SH-SY5Y (cell line): Measurements from ENCODE around the gene RABGEF1.

Source experiments
- GATA2 ChIP-seq: IDR thresholded peaks from 2 replicates; pipeline ENCODE4 v1.6.1; 2011; ENCODE audit warnings: mild to moderate bottlenecking, low read depth, low read length
- GATA3 ChIP-seq: IDR thresholded peaks from 2 replicates; pipeline ENCODE4 v1.6.1; 2011; ENCODE audit warnings: low read depth, mild to moderate bottlenecking, low read length, moderate library complexity

Gene RABGEF1

DNA sequence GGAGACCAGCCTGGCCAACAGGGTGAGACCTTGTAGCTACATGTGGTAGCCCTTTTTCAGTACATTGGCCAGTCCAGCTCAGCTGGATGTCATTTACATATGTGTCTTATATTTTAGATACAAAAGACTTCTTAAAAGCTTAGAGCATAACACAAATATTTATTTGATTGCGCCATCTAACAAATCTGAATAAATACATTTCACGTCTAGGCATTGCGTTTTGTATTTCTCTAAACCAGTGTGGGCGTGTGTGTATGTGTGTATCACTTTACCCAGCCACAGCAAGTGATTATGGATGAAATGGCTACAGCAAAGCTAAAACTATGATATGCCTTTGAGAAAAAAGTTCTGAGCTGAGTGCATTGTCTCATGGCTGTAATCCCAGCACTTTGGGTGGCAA is 14.0 kb downstream of the RABGEF1 start:
- TF ChIP-seq GATA3 = no peak
- no peak for TF ChIP-seq GATA2

- no peak for TF ChIP-seq GATA3
- TF ChIP-seq GATA2 = no peak
These were observed 16.4 kb downstream of the RABGEF1 start for GRCh38 chr7:66756889-66757288.

DNA sequence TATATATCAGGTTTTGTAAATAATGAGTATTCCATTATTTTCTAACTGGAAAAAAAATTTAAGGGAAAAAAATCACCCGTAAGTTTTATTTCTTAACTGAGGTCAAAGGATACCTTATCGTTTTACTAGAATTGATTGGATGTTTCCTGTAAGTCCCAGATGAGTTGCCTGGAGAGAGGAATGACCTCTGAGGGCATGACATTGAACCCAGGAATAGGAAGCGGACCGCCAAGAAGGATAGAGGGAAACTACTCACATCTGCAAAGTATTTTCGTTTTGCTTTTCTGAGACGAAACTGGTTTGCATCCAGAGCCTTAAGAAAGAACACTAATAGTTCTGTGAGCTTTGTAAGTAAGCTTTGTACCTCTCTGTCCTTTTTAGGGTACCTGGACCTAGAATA is 17.4 kb downstream of the RABGEF1 start:
- TF ChIP-seq GATA2 (no peak), GATA3 (no peak)

- TF ChIP-seq GATA2 = no peak
- no peak for TF ChIP-seq GATA3
These were observed 18.6 kb downstream of the RABGEF1 start for GRCh38 chr7:66758950-66759628.

GRCh38 chr7:66766041-66766440 is 25.5 kb downstream of the RABGEF1 start:
- TF ChIP-seq GATA3 = no peak
- no peak for TF ChIP-seq GATA2

DNA sequence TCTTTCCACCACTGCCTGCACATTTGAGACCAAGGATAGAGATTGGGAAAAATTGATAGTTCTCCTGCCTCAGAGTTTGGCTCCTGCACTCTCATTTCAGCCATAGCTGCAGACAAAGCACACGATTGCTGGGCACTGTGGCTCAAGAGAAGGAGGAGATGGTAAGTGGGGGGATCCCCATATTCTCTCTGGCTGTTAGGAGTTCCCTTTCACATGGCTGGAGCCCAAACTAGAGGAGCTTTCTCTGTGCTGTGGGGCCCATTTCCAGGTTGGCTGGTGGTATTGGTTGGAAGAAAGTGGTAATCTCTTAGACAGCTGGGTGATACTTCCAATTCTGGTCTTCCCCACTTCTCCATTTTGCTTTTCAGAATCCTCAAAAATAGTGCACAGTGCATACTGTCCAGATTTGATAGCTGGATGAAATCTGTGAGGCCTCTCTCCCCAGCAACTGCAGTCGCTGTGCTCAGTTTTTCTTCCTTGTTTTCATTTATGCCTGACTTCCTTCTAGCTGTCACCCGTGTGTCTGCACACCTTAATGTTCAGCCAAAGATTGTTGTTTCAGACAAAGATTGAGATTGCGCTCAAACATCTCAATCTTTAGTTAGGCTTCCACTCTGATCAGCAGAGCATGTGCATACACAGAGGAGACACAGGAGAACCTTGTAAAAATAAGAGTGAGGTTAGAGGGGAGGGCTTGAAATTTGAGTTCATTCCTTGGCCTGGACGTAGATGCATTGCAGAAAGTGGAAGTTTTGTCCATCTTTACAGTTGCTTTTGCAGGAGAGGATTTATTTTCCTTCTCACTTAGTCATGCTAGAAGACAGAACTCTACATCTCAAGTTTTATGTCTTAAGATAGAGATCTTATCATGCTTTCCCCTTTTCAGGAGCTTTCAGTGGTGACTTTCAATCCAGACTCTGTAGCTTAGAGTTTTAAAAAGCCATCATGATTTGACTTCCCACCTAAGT is 28.6 kb downstream of the RABGEF1 start:
- no peak for TF ChIP-seq GATA2
- no peak for TF ChIP-seq GATA3

GRCh38 chr7:66769833-66770512 is 29.4 kb downstream of the RABGEF1 start:
- no peak for TF ChIP-seq GATA3
- no peak for TF ChIP-seq GATA2

- TF ChIP-seq GATA3 (no peak), GATA2 (no peak)
These were observed 31.3 kb downstream of the RABGEF1 start for GRCh38 chr7:66771795-66772194.

DNA sequence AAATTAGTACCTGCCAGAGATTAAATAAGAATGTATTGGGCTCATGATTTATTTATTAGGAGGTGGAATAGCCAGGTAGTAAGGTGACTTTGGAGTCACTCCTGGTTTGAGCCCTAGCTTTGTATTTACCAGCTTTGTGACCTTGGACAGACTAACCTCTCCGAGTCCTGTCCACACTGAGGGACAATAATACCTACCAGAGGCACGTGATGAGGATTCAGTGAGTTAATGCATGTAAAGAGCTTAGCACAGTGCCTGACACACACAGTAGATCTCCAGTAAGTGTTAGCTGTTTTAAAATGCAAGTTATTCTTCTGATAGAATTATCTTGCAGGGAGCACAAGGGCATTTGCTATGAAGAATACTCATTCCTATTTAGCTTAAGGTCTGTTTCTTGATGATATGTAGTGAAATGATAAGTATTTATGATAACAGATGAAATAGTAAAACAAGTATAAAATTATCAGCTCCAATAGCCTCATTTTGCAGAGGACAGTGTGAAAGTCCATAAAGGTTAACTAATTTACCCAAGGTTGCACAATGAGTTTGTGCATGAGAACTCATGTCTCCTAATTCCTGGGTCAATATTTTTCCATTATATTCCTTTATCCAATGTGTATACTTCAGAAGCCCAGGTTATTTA is 36.4 kb downstream of the RABGEF1 start:
- no peak for TF ChIP-seq GATA3

GRCh38 chr7:66778201-66778600 is 37.7 kb downstream of the RABGEF1 start:
- TF ChIP-seq GATA2 = no peak
- TF ChIP-seq GATA3 = no peak

DNA sequence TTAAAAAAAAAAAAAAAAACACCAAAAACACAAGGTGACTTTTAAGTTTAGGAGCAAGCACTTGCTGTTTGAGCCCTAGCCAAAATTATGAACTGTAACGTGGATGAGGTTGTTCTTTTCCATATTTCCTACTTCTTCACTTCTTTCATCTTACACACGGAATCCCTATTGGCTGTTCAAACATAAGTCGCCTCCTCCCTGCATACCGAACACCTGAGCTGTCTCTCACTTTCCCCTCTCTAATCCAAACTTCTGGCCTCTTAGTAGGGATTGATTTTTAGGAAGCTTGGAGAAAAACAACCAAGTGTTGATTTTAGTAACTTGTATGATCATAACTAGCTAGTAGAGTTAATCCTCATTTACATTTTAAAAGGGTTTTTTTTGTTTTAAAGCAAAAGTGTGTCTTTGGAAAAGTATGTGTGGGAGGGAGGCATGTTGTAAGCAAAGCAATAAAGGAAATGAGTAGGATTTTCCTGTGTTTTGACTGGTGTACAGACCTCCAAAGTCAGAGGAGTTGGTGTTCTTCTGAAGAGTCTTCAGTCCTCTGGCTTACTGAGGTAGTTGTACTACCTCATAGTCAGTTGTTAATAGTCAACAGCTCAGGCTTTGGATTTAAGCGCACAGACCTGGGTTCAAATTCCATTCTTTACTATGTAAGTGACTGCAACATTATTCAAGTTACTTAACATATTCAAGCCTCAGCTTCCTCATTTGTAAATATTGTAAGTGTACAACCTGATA is 39.3 kb downstream of the RABGEF1 start:
- no peak for TF ChIP-seq GATA3

GRCh38 chr7:66781408-66782090 is 41.0 kb downstream of the RABGEF1 start:
- TF ChIP-seq GATA3 (no peak), GATA2 (no peak)

DNA sequence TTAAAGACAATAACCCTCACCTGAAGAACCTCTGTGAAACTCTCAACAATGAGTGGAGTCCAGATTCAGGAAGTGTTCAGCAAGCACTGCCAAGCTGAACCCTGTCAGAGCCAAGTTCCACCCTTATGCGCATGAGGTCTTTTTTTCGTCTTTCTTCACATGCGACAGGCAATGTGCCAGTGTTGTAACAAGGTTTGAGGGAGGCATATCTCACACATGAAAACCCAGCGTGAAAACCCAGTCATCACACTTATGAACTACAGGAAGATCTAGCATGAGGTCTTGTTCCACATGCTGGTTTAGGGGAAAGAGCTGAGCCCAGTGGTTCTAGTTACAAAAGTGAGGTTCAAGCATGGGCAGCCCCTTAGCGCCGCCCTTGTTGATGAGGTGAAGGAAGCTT is 49.7 kb downstream of the RABGEF1 start:
- TF ChIP-seq GATA3 = no peak
- TF ChIP-seq GATA2 = no peak

GRCh38 chr7:66790725-66791124 is 50.2 kb downstream of the RABGEF1 start:
- no peak for TF ChIP-seq GATA2
- TF ChIP-seq GATA3 = no peak

- TF ChIP-seq GATA3 (no peak), GATA2 (no peak)
These were observed 60.1 kb downstream of the RABGEF1 start for GRCh38 chr7:66800591-66800990.
